Measurements from ENCODE around the gene GSK3A. TPM values are rescaled to one million over a fixed set of nuclear protein-coding genes. Genes with fewer than 3 reads are reported as not detected.

Gene GSK3A
- total and polyA plus RNA-seq, 2 experiments from 2014 or later: 17.7 to 40.7 TPM

GRCh38 chr19:42193294-42193693 lies 49.1 kb downstream of the GSK3A start:
- Histone ChIP-seq H3K4me2 (no peak overlapping the region), H4K20me1 (replicated peaks; ENCODE audit: insufficient read depth) (no peaks in the 10 kb centered on the region; the same call in 1 of the 2 replicates), H3F3A (replicated peaks; ENCODE audit: low read depth) (no peaks in the 10 kb centered on the region; the same call in 1 of the 2 replicates), H3K36me3 (ENCODE audit: insufficient read depth) (no peaks in the 10 kb centered on the region), H3K4me1 (ENCODE audit: insufficient read depth) (peaks cover 10% of the 10 kb centered on the region), H3K4me3 (no peak overlapping the region), H3K9me2 (ENCODE audit: insufficient read depth) (no peaks in the 10 kb centered on the region), H3K79me2 (replicated peaks; ENCODE audit: insufficient read depth) (no peaks in the 10 kb centered on the region), H3K27me3 (ENCODE audit: insufficient read depth) (no peaks in the 10 kb centered on the region), H3K27ac (ENCODE audit: low read depth) (no peak overlapping the region), H2AFZ (no peak overlapping the region)
- no peak for DNase-seq (ENCODE audit: low spot score)
- H3K4me3 Mint-ChIP-seq: no peak overlapping the region
- H3K9me3 Mint-ChIP-seq: peaks cover 19% of the 10 kb centered on the region
- peaks cover 16% of the 10 kb centered on the region for H3K27me3 Mint-ChIP-seq (ENCODE audit: insufficient read depth, low read depth, poor library complexity)
- no peak for ATAC-seq
- peaks cover 20% of the 10 kb centered on the region for H3K4me1 Mint-ChIP-seq
- no peak for TF ChIP-seq NANOG (IDR thresholded peaks at IDR 0.05; ENCODE audit: borderline replicate concordance)
- TF ChIP-seq ZNF331 (CRISPR knock-in tag; IDR thresholded peaks at IDR 0.05; ENCODE audit: low read depth): no peak
- TF ChIP-seq EZH2phosphoT487 (IDR thresholded peaks at IDR 0.05; ENCODE audit: unreplicated experiment): no peak
- TF ChIP-seq EZH2 (IDR thresholded peaks at IDR 0.05; ENCODE audit: low read depth, unreplicated experiment): no peak
- no peak for TF ChIP-seq CTCF (conservative IDR thresholded peaks at IDR 0.05; ENCODE audit: low read depth in 2 of 2)
- no peak for TF ChIP-seq CREB1 (CRISPR knock-in tag; IDR thresholded peaks at IDR 0.05; ENCODE audit: low read depth)
- TF ChIP-seq JUNB (IDR thresholded peaks at IDR 0.05; ENCODE audit: unreplicated experiment): no peak
- TF ChIP-seq ZNF114 (CRISPR knock-in tag; IDR thresholded peaks at IDR 0.05): no peak
- no peak for TF ChIP-seq ZNF462 (CRISPR knock-in tag; IDR thresholded peaks at IDR 0.05)
- no peak for TF ChIP-seq ETS1 (IDR thresholded peaks at IDR 0.05)
- no peak for TF ChIP-seq REST (IDR thresholded peaks at IDR 0.05; ENCODE audit: unreplicated experiment)
- H3K36me3 Mint-ChIP-seq (ENCODE audit: low read depth): peaks cover 35% of the 10 kb centered on the region
- no peak overlapping the region for H3K27ac Mint-ChIP-seq
